Gastroesophageal sphincter (tissue), 3 donors: ENCODE data around the gene PRDM13.
"Not testable (repeated sequence)": the region's sequence is repeated elsewhere in the genome, so short reads cannot be mapped to it uniquely, and the experiment has no call there.

Experiments used
- CTCF ChIP-seq, 4 experiments: fragments of 200-600 bp in 2 of 4; fragments of 450-650 bp in 2 of 4; sonication (generic) in 1 of 4; IDR thresholded peaks; one replicate each; pipeline ENCODE4 v1.5.1; 2017 to 2019; ENCODE audit warnings: antibody characterized with exemption in 4 of 4, mild to moderate bottlenecking in 2 of 4, moderate library complexity in 2 of 4
- EP300 ChIP-seq: sonication (generic); formaldehyde crosslinking; IDR thresholded peaks from one replicate; pipeline ENCODE4 v1.6.1; 2017; ENCODE audit warnings: antibody characterized with exemption, mild to moderate bottlenecking

- not testable (repeated sequence) for TF ChIP-seq CTCF (IDR thresholded peaks at IDR 0.05); EP300
Observed at GRCh38 chr6:99638358-99638757, 31.7 kb downstream of the PRDM13 start.
